Measurements from ENCODE around the gene HOXB7.

DNA sequence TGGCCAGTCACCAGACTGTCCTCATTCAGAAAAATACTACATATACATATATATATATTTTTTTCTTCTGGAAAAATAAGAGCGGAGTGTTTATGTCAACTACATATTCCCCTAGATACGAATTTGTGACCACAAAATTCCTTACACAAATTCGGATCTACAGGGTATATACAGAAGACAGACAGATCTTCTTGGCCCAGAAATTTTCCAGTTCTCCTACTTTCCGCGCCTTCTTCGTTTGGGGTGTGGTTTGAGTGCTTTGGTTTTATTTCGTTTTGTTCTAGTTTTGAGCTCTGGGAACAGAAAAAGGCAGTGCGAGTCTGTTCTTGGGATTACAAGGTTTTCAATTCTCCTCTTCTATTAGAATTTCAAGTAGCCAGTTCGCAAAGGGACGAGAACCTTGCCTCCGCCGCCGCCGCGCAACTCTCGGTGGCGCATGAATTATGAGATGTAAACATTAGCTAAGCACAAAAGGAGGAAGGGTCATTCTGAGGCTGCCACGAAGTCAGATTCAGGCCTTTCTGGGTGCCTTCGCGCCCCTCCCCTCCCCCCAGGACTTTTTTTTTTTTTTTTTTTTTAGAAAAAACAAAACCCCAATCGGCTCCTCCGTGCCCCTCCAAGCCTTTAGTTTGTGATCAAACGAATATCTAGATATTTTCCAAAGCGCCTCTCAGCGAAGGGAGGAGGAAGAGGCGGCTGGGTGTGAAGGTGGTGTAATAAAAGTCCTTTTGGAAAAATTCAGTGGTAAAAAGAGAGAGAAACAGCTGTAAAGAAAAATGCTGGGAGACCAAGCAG lies 30.9 kb downstream of the HOXB7 start:
- TF ChIP-seq, protein P1, sequence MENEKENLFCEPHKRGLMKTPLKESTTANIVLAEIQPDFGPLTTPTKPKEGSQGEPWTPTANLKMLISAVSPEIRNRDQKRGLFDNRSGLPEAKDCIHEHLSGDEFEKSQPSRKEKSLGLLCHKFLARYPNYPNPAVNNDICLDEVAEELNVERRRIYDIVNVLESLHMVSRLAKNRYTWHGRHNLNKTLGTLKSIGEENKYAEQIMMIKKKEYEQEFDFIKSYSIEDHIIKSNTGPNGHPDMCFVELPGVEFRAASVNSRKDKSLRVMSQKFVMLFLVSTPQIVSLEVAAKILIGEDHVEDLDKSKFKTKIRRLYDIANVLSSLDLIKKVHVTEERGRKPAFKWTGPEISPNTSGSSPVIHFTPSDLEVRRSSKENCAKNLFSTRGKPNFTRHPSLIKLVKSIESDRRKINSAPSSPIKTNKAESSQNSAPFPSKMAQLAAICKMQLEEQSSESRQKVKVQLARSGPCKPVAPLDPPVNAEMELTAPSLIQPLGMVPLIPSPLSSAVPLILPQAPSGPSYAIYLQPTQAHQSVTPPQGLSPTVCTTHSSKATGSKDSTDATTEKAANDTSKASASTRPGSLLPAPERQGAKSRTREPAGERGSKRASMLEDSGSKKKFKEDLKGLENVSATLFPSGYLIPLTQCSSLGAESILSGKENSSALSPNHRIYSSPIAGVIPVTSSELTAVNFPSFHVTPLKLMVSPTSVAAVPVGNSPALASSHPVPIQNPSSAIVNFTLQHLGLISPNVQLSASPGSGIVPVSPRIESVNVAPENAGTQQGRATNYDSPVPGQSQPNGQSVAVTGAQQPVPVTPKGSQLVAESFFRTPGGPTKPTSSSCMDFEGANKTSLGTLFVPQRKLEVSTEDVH (IDR thresholded peaks at IDR 0.05; ENCODE audit: low read depth, partially characterized antibody): no peak
- TF ChIP-seq CEBPB (IDR thresholded peaks at IDR 0.05; ENCODE audit: borderline replicate concordance in 1 of 2, low read depth in 2 of 2, low read length in 2 of 2) (no peak), NRF1 (conservative IDR thresholded peaks at IDR 0.05; ENCODE audit: low read depth, low read length) (no peak)

Measured in GM12878 (cell line).